Subcutaneous adipose tissue (tissue), 4 donors: Measurements from ENCODE around the gene KIF16B. TPM values are rescaled to one million over a fixed set of nuclear protein-coding genes. Genes with fewer than 3 reads are reported as not detected.

Source experiments
- CTCF ChIP-seq: fragments of 450-650 bp; IDR thresholded peaks from one replicate; pipeline ENCODE4 v1.5.1; 2016; ENCODE audit warnings: low read depth, mild to moderate bottlenecking, control low read depth, antibody characterized with exemption, moderate library complexity
- total RNA-seq, 4 donors: library from RNA; depleted of rRNA; stranded (reverse); fragments of >200 nt; gene quantifications; one replicate each; pipeline ENCODE4 v1.1.0, GENCODE V29; 2016

Gene KIF16B
- total RNA-seq, 4 donors from 2014 or later = 20.0 to 39.1 (median 26.6) TPM

- TF ChIP-seq CTCF = no peak
Observed at GRCh38 chr20:16267526-16267925, 305.7 kb downstream of the KIF16B start.

GRCh38 chr20:16265334-16265733 lies 307.9 kb downstream of the KIF16B start:
- TF ChIP-seq CTCF = no peak

- no peak for TF ChIP-seq CTCF
Observed at GRCh38 chr20:16263582-16263981, 309.7 kb downstream of the KIF16B start.

DNA sequence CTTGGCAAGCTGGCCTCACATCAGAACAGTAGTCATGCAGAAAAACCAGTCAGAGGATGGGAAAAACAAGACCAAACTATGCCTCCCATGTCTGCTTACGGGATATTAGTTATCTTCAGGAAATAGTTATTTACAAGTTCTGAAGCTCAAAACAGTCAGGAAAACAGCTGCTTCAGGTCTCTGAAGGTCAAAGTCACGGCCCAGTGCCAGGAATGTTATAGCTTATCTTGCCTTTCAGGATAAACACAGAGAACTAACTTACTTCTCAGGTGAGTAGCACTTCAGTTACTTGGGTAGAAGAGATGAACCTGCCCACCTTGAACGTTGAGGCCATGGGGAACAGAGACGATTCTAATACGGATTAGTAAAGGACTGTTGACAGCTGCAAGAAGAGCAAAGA lies 310.7 kb downstream of the KIF16B start:
- TF ChIP-seq CTCF = no peak

- no peak for TF ChIP-seq CTCF
Observed at GRCh38 chr20:16261733-16262273, 311.4 kb downstream of the KIF16B start.

DNA sequence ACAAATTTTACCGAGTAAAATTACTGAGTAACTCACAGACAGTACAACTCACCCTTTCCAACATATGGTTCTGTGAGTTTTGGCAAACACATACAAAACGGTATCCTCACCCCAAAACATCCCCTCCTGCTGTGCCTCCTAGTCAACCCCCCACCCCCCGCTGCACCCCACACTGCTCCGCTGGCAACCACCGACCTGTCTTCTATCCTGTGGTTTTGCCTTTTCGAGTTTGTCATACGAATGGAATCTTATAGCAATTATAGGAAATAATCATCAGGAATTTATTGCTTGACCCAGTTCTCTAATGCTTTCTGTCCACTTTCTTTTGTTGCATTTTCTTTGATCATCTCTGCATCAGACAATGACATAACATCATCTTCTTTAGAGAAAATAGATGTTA lies 312.3 kb downstream of the KIF16B start:
- TF ChIP-seq CTCF = no peak

DNA sequence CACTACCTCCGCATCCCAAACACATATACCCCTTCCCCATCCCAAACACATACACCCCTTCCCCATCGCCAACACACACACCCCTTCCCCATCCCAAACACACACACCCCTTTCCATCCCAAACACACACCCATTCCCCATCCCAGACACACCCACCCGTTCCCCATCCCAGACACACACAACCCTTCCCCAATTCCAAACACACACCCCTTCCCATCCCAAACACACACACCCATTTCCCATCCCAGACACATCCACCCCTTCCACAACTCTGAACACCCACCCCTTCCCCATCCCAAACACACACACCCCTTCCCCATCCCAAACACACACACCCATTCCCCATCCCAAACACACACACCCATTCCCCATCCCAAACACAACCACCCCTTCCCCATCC lies 314.5 kb downstream of the KIF16B start:
- no peak for TF ChIP-seq CTCF
